Coronary artery (tissue), 2 donors: ENCODE data around the gene MNT.

Source experiments
- DNase-seq: peaks from one replicate; pipeline ENCODE4 v3.0.0-alpha.2; 2017; ENCODE audit warnings: low spot score
- H3K27ac ChIP-seq, 2 donors: fragments of 200-600 bp; sonication (generic); one replicate each; pipeline ENCODE4 v1.5.1; 2016 to 2019
- H3K4me3 ChIP-seq: fragments of 200-600 bp; sonication (generic); 2 replicates; pipeline ENCODE4 v1.5.1; 2016; ENCODE audit warnings: mild to moderate bottlenecking, moderate library complexity
- CTCF ChIP-seq: fragments of 200-600 bp; sonication (generic); IDR thresholded peaks from one replicate; pipeline ENCODE4 v1.5.1; 2019; ENCODE audit warnings: antibody characterized with exemption

The MNT gene

GRCh38 chr17:2336852-2337543 lies 63.9 kb downstream of the MNT start, which contains the start of gene SGSM2:
SGSM2 (plus strand) TSS chr17:2337501; CDS start chr17:2337689, 188 bp downstream.
- peak; percentile 79 for DNase-seq
- Histone ChIP-seq H3K27ac (peak within 1 kb of the TSS; percentile 77 to 87), H3K4me3 (peak within 1 kb of the TSS; percentile 96)
- no peak for TF ChIP-seq CTCF

- peak; percentile 15 for TF ChIP-seq CTCF
- Histone ChIP-seq H3K27ac (peak within 1 kb of the TSS; percentile 58 to 87), H3K4me3 (peak within 1 kb of the TSS; percentile 96)
- peak; percentile 90 for DNase-seq
Observed at GRCh38 chr17:2336215-2336851, 64.5 kb downstream of the MNT start, which contains the start of gene TSR1. TSR1 (minus strand) TSS chr17:2336457; CDS start chr17:2336427, 30 bp downstream.

- Histone ChIP-seq H3K4me3 (peak overlapping the region; percentile 96), H3K27ac (peak overlapping the region; percentile 58 to 87)
- no peak for DNase-seq
- TF ChIP-seq CTCF = no peak
Observed at GRCh38 chr17:2335726-2336214, 65.1 kb downstream of the MNT start.
